KMS-11 (cell line): ENCODE data around the gene FFAR3.

ENCODE experiments used
- H2AFZ ChIP-seq: fragments of 200-600 bp; sonication (generic); 2 replicates; pipeline ENCODE4 v1.6.1; 2016; ENCODE audit warnings: antibody characterized with exemption, mixed run types, low read depth
- H3K27ac ChIP-seq: fragments of 200-600 bp; sonication (generic); 2 replicates; pipeline ENCODE4 v1.6.1; 2016; ENCODE audit warnings: mild to moderate bottlenecking, mixed run types
- H3K27me3 ChIP-seq: fragments of 200-600 bp; sonication (generic); 2 replicates; pipeline ENCODE4 v1.6.1; 2017; ENCODE audit warnings: mild to moderate bottlenecking, low read depth, mixed run types, moderate library complexity; ENCODE audit not compliant: insufficient read depth
- H3K36me3 ChIP-seq: fragments of 200-600 bp; sonication (generic); 2 replicates; pipeline ENCODE4 v1.6.1; 2017; ENCODE audit warnings: mild to moderate bottlenecking, mixed run types; ENCODE audit not compliant: insufficient read depth
- H3K4me1 ChIP-seq: fragments of 200-600 bp; sonication (generic); 2 replicates; pipeline ENCODE4 v1.6.1; 2016; ENCODE audit warnings: mild to moderate bottlenecking, low read depth, mixed run types; ENCODE audit not compliant: poor library complexity, severe bottlenecking
- H3K4me2 ChIP-seq: fragments of 200-600 bp; sonication (generic); 2 replicates; pipeline ENCODE4 v1.7.0; 2016; ENCODE audit warnings: mild to moderate bottlenecking, mixed run types
- H3K4me3 ChIP-seq: fragments of 200-600 bp; sonication (generic); IDR thresholded peaks from 2 replicates; pipeline ENCODE4 v1.6.1; 2017; ENCODE audit warnings: low read depth, low read length, mixed read lengths; ENCODE audit not compliant: insufficient read depth
- H3K79me2 ChIP-seq: fragments of 200-600 bp; sonication (generic); 2 replicates; pipeline ENCODE4 v1.6.1; 2016; ENCODE audit warnings: low read depth, mixed run types; ENCODE audit not compliant: insufficient read depth
- H3K9ac ChIP-seq: fragments of 200-600 bp; sonication (generic); 2 replicates; pipeline ENCODE4 v1.6.1; 2016; ENCODE audit warnings: mild to moderate bottlenecking, mixed run types
- H4K20me1 ChIP-seq: fragments of 200-600 bp; sonication (generic); 2 replicates; pipeline ENCODE4 v1.6.1; 2016; ENCODE audit warnings: mild to moderate bottlenecking, mixed run types; ENCODE audit not compliant: insufficient read depth
- CTCF ChIP-seq: fragments of 200-600 bp; sonication (generic); conservative IDR thresholded peaks from 2 replicates; pipeline ENCODE4 v1.6.1; 2017; ENCODE audit warnings: low read depth, mild to moderate bottlenecking, antibody characterized with exemption, low read length, moderate library complexity, mixed read lengths

Gene FFAR3

DNA sequence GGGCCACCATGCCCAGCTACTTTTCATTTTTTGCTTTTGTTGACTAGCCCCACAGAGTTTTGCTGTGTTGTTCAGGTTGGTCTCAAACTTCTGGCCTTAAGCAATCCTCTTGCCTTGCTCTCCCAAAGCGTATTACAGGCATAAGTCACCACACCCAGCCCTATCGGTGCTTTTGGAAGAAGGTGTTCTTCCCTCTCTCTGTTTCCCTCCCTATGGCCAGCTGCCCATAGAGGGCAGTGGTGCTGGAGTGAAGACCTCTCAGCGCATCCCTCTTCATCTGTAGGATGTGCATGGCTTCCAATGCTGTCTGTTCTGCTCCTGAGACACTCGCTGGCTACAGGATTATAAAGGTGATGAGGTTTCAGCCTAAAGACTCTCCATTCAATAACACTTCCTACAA is 30.6 kb upstream of the FFAR3 start:
- Histone ChIP-seq H3K27me3 (peaks cover 29% of the 10 kb centered on the region; the same call in 1 of the 2 replicates), H3K9ac (no peak overlapping the region), H4K20me1 (no peaks in the 10 kb centered on the region), H3K36me3 (no peaks in the 10 kb centered on the region), H3K4me1 (no peaks in the 10 kb centered on the region), H3K4me2 (no peak overlapping the region), H3K27ac (no peak overlapping the region), H3K79me2 (no peaks in the 10 kb centered on the region), H3K4me3 (no peak overlapping the region), H2AFZ (no peak overlapping the region)
- no peak for TF ChIP-seq CTCF

GRCh38 chr19:35328851-35329285 is 29.4 kb upstream of the FFAR3 start, which contains the start of gene CD22:
TSS of gene CD22 (plus strand) at chr19:35329187. CDS start at chr19:35332041, 2,854 bp downstream.
- Histone ChIP-seq H3K4me3 (no peak within 1 kb of the TSS), H3K79me2 (no peaks in the 10 kb centered on the region), H3K9ac (no peak within 1 kb of the TSS), H3K36me3 (no peaks in the 10 kb centered on the region), H3K27me3 (peaks cover 38% of the 10 kb centered on the region), H4K20me1 (no peaks in the 10 kb centered on the region), H2AFZ (no peak within 1 kb of the TSS), H3K27ac (no peak within 1 kb of the TSS), H3K4me1 (no peaks in the 10 kb centered on the region), H3K4me2 (no peak within 1 kb of the TSS)
- TF ChIP-seq CTCF: no peak

GRCh38 chr19:35329323-35329722 is 28.9 kb upstream of the FFAR3 start:
- Histone ChIP-seq H3K4me1 (no peaks in the 10 kb centered on the region), H3K27ac (no peak overlapping the region), H3K4me2 (no peak overlapping the region), H3K9ac (no peak overlapping the region), H3K36me3 (no peaks in the 10 kb centered on the region), H3K4me3 (no peak overlapping the region), H3K79me2 (no peaks in the 10 kb centered on the region), H2AFZ (no peak overlapping the region), H4K20me1 (no peaks in the 10 kb centered on the region), H3K27me3 (peaks cover 43% of the 10 kb centered on the region)
- TF ChIP-seq CTCF: no peak

- no peak for TF ChIP-seq CTCF
- Histone ChIP-seq H3K4me2 (no peak overlapping the region), H3K9ac (no peak overlapping the region), H3K27me3 (peaks cover 48% of the 10 kb centered on the region), H3K79me2 (no peaks in the 10 kb centered on the region), H3K27ac (no peak overlapping the region), H3K36me3 (no peaks in the 10 kb centered on the region), H4K20me1 (no peaks in the 10 kb centered on the region), H3K4me3 (no peak overlapping the region), H3K4me1 (no peaks in the 10 kb centered on the region), H2AFZ (no peak overlapping the region)
Measured at GRCh38 chr19:35330475-35330874, 27.8 kb upstream of the FFAR3 start.
